ENCODE data around the gene ZNF532.
"Not testable (repeated sequence)": the region's sequence is repeated elsewhere in the genome, so short reads cannot be mapped to it uniquely, and the experiment has no call there.

The ZNF532 gene

DNA sequence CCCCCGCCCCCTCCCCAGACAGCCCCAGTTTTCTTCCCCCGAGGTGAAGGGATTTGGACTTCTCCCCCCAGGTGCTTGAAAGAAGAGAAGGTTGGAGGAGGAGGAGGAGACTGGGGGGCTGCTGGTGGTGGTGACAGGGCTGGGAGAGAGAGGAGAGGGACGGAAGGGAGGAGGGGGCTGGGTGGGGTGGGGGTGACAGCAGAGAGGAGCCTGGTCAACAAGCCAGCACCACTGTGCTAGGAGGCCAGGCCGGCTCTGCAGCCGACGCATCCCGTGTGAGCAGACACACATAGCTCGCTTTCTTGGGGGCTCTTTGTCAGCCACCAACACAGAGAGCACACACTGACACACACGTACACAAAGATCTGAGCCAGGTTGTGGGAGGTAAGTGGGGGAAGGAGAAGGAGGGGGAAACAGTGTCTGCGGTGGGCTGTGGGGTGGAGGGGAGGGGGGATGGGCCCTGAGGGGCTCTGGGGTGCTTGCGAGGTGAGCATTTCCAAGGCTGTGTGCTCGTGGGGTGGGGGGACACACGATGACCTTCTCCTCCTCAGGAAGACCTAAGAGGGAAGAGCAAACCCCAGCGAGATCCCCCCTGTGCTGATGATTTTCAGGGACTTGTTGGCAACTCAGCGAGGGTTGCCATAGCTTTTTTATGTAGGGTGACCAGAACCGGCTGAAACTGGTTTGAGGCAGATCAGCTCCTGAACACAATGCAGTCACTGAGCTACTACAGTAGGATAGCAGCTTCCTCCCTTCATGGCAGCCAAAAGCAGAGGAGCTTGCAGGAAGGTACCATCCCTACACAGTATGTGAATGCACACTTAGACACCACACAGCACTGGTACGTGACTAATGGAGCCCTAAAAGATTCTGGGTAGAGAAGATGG is at the start of gene ZNF532:
ZNF532 (plus strand) TSS at position 732 of the 887 bp plus-strand sequence. CDS start 53,411 bp downstream, outside the sequence.
- DNase-seq (ENCODE audit: low read depth in 2 of 2, low spot score in 1 of 2): no peak

GRCh38 chr18:58819051-58819450 is 45.6 kb upstream of the ZNF532 start:
- DNase-seq (ENCODE audit: low read depth in 2 of 2, low spot score in 1 of 2): no peak

DNA sequence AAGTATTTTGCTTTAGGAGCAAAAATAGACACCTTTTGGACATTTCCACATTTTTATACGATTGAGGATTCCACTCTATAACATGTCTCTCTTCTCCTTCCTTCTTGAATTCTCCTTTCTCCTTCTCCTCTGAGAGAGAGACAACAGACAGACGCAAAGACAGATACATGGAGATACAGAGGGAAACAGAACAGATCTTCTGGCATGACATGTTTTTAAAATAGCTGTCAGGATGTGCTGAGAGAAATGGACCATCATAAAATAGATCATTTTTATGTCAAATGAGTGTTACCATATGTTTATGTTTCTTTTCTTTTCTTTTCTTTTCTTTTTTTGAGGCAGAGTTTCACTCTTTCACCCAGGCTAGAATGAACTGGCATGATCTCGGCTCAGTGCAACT is 44.4 kb upstream of the ZNF532 start:
- no peak for DNase-seq (ENCODE audit: low read depth in 2 of 2, low spot score in 1 of 2)

- no peak for DNase-seq (ENCODE audit: low read depth in 2 of 2, low spot score in 1 of 2)
Observed at GRCh38 chr18:58822944-58823343, 41.7 kb upstream of the ZNF532 start.

- no peak for DNase-seq (ENCODE audit: low read depth in 2 of 2, low spot score in 1 of 2)
Observed at GRCh38 chr18:58823412-58823811, 41.3 kb upstream of the ZNF532 start.

DNA sequence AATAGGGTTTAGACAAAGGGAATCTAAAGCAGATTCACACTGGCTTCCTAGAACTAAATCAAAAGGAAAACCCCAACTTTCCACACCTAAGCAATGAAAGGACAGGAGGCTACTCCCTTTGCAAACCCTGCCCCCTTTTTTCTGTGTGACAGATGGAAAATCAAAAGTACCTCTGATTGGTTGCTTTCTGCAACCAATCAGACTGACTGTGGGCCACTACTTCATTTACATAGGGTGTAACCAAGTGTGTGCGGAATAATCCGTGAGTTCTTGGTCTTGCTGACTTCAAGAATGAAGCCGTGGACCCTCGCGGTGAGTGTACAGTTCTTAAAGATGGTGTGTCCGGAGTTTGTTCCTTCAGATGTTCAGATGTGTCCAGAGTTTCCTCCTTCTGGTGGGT is 37.8 kb upstream of the ZNF532 start:
- DNase-seq (ENCODE audit: low read depth in 2 of 2, low spot score in 1 of 2): not testable (repeated sequence)

- DNase-seq (ENCODE audit: low read depth in 2 of 2, low spot score in 1 of 2): no peak
Observed at GRCh38 chr18:58827428-58827827, 37.2 kb upstream of the ZNF532 start.

DNA sequence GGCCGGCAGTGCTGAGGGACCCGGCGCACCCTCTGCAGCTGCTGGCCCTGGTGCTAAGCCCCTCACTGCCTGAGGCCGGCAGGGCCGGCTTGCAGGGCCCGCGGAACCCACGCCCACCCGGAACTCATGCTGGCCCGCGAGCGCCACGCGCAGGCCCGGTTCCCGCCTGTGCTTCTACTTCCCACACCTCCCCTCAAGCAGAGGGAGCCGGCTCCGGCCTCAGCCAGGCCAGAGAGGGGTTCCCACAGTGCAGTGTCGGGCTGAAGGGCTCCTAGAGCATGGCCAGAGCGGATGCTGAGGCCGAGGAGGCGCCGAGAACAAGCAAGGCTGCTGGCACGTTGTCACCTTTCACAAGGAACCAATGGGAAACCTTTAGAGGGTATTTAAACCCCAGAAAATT is 36.8 kb upstream of the ZNF532 start:
- no peak for DNase-seq (ENCODE audit: low read depth in 2 of 2, low spot score in 1 of 2)

GRCh38 chr18:58828399-58829121 is 36.1 kb upstream of the ZNF532 start:
- no peak for DNase-seq (ENCODE audit: low read depth in 2 of 2, low spot score in 1 of 2)

- no peak for DNase-seq (ENCODE audit: low read depth in 2 of 2, low spot score in 1 of 2)
Observed at GRCh38 chr18:58829263-58829662, 35.4 kb upstream of the ZNF532 start.

GRCh38 chr18:58829886-58830285 is 34.8 kb upstream of the ZNF532 start:
- not testable (repeated sequence) for DNase-seq (ENCODE audit: low read depth in 2 of 2, low spot score in 1 of 2)

- DNase-seq (ENCODE audit: low read depth in 2 of 2, low spot score in 1 of 2): no peak
Observed at GRCh38 chr18:58831606-58832005, 33.1 kb upstream of the ZNF532 start.

DNA sequence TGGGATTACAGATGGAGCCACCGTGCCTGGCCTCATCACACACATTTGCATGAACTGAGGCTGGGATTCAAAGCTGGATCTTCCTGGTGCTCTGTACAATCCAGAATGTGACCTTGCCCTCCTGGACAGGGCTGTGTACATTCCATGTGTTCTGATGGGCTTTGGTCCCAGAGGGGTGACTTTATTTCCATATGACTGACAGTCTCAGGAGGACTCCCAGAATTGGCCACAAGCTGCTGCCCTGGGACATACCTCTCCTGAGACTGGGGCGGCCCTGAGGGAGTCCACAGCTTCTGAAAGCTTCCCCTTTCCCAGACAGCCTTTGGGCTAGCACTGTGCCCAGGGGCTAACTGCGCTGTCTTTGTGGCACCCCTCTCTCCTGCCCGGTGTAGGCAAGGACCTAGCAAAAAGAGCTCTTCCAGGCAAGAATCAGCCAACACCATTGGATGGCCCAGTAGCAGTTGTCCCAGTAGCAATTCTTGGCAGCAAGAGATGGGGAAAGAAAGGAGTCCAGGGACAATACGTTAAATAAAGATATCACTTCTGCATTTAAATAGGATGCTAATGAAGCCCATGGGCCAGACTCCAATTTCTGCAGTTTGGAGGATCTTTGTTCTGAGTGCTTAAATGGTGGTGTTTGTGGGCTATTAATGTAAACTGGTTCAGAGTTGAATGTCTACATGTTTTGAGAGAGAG is 26.4 kb upstream of the ZNF532 start:
- DNase-seq (ENCODE audit: low read depth in 2 of 2, low spot score in 1 of 2): no peak

DNA sequence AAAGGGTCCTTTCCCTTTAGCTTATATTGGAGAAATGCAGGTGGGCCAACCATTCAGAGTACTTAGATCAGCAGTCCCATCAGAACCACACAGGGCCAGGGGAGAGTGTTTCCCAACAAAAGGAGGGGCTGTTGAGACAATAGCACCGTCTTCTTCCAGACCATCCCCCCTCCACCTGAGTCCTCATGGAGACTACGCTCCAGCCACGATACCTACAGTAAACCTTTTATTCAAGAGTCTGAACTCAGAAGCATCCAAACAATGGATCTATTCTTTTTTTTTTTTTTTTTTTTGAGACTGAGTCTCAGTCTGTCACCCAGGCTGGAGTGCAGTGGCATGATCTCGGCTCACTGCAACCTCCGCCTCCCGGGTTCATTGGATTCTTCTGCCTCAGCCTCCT is 25.7 kb upstream of the ZNF532 start:
- no peak for DNase-seq (ENCODE audit: low read depth in 2 of 2, low spot score in 1 of 2)

DNA sequence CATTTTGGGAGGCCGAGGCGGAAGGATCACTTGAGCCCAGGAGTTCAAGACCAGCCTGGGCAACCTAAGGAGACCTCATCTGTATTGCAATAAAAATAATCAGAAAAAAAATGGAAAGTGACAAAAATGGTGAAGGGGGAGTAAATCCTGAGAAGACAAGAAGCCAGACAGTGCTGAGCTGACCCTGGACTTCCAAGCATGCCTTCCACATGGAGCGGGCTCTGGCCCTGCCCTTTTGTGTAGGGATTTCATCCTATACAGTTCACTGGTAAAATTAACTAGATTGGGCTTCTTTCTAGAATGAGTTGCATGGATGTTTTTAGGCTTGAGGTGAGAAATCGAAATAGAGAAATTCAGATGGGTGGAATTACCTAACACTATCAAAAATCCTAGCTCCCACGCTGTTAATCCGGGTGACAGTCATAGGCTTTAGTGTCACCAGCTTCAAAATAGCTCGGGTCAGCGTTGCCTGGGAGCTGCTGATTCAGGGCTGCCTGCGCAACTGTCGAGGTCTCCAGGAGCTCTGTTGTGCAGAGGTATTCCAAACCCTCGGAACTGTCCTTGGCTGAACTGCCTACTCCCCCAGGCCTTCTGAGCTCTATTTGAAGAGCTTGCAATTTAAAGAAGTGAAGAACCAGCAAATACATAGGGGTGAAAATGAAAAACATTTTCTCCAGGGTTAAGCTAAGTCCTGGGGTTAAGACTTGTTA is 21.5 kb upstream of the ZNF532 start:
- no peak for DNase-seq (ENCODE audit: low read depth in 2 of 2, low spot score in 1 of 2)

DNA sequence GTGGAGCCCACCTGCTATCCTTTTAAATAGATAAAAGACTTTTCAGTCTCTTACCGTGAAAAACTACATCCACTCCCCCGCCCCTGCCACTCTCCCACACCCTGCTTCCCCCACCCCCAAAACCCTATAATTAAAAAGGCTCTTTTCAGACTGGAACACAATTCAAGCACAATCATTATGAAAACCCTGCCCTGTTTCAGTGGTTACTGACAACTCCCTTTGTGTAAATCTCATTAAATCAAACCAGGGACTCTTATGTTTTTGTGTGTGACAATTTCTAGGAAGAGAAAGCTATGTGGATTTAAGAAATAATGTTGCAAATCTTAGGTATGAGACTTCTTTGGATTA is 21.0 kb upstream of the ZNF532 start:
- DNase-seq (ENCODE audit: low read depth in 2 of 2, low spot score in 1 of 2): no peak

DNA sequence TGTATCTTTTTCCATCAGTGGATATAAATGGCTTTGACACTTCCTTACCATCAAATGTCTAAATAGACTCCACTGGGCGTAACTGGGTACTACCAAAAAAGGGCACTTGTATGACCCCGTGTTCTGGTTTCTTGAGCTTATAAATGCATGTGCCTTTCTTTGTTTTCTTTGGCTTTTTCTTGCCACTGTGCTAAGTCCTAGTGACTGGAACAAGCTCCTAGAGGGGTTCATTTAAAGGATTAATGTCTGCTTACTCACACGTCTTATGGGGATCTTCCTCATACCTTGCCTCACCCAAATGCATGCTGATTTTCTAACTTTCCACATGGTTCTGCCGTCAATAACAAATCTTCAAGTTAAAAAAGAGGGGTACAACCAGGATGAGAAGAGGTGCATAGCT is 19.8 kb upstream of the ZNF532 start:
- DNase-seq (ENCODE audit: low read depth in 2 of 2, low spot score in 1 of 2): no peak

DNA sequence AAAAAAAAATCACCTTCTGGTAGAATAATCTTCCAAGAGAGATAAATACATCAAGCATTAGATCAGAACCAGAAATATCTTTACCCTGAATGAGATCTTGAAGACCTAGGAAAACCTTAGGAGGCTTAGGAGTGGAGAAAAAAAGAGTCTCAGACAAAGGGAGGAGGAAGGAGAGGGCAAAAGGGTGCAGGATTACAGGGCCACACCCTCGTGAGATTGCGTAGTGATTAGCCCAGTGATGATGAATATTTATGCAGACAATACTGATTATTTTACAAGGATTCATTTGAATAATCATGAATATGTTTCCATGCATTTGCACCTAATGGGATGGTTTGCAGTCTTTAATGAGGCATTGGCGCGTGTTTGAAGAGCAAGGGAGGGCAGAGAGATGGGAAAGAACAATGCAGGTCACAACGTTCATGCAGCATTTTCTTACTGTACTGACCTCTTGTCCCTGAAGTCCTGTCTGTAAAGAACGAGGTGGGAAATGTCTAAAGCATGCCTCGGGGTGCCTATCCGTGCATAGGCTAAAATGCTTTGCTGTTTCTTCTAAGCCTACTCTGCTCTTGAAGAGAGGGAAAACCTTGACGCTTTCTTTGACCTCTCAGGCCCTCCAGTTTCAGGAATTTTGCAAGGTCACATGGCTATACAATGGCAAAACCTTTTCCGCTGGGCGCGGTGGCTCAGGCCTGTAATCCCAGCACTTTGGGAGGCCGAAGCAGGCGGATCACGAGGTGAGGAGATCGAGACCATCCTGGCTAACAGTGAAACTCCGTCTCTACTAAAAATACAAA is 18.6 kb upstream of the ZNF532 start:
- no peak for DNase-seq (ENCODE audit: low read depth in 2 of 2, low spot score in 1 of 2)

- no peak for DNase-seq (ENCODE audit: low read depth in 2 of 2, low spot score in 1 of 2)
Observed at GRCh38 chr18:58847383-58848071, 17.1 kb upstream of the ZNF532 start.

GRCh38 chr18:58848685-58849084 is 16.0 kb upstream of the ZNF532 start:
- DNase-seq (ENCODE audit: low read depth in 2 of 2, low spot score in 1 of 2): no peak

Measured in stimulated activated CD8-positive, alpha-beta memory T cell treated with anti-CD3 and anti-CD28 coated beads, Interleukin-4, amount 100 ng/mL, for 4 hours (primary cell).